Motor neuron (in vitro differentiated cells): ENCODE data around the gene UNC13A. TPM values are rescaled to one million over a fixed set of nuclear protein-coding genes. Genes with fewer than 3 reads are reported as not detected.
A peak's percentile ranks its signal among the peaks of the same experiment; 100 is the strongest.

ENCODE experiments used
- ATAC-seq, 8 experiments: fragments of 200-7000 bp; cut with Tn5 transposase; replicated peaks in 6 of 8; 2 replicates each; pipeline ENCODE4 v1.8.0; 2021; ENCODE audit warnings: mild to moderate bottlenecking in 8 of 8, moderate library complexity in 8 of 8
- H3K27ac ChIP-seq, 2 donors: fragments of 250-450 bp; sonication (Bioruptor Pico); 2 replicates each; pipeline ENCODE4 v1.9.0; 2021; ENCODE audit warnings: antibody characterized with exemption in 2 of 2, mild to moderate bottlenecking in 2 of 2, moderate library complexity in 1 of 2
- H3K4me1 ChIP-seq, 2 donors: fragments of 250-450 bp; sonication (Bioruptor Pico); replicated peaks in 1 of 2; 2 replicates each; pipeline ENCODE4 v1.6.1; 2021; ENCODE audit warnings: antibody characterized with exemption in 2 of 2, mild to moderate bottlenecking in 2 of 2, moderate library complexity in 1 of 2
- H3K4me3 ChIP-seq, 5 donors: fragments of 250-450 bp; sonication (Bioruptor Pico); 2 replicates each; pipeline ENCODE4 v1.9.0; 2021; ENCODE audit warnings: antibody characterized with exemption in 5 of 5, mild to moderate bottlenecking in 5 of 5, moderate library complexity in 4 of 5
- WGBS, 10 experiments: fragments of 450-650 bp; shearing (Covaris generic); methylation state at CpG; one replicate each; pipeline ENCODE4 v1.0.0; 2022; 5-methylcytosine and 5-hydroxymethylcytosine counted together
- in situ Hi-C, 9 experiments: fragments of 400-800 bp; cut with MboI; loops; one replicate each; pipeline ENCODE4 v1.15.0; 2021; ENCODE audit warnings: low sequenced_read_pairs in 9 of 9, low pct_unique_long_range_greater_than_20kb in 2 of 9; ENCODE audit not compliant: unreplicated experiment in 9 of 9
- total RNA-seq, 8 experiments: library from RNA; unstranded; fragments of 300-600 nt; gene quantifications; 2 replicates each; pipeline versions ENCODE4 v1.2.3 to v1.2.4, GENCODE V29; 2022

UNC13A gene
- total RNA-seq, 8 experiments from 2014 or later = 1.4 to 27.6 (median 18.3) TPM

DNA sequence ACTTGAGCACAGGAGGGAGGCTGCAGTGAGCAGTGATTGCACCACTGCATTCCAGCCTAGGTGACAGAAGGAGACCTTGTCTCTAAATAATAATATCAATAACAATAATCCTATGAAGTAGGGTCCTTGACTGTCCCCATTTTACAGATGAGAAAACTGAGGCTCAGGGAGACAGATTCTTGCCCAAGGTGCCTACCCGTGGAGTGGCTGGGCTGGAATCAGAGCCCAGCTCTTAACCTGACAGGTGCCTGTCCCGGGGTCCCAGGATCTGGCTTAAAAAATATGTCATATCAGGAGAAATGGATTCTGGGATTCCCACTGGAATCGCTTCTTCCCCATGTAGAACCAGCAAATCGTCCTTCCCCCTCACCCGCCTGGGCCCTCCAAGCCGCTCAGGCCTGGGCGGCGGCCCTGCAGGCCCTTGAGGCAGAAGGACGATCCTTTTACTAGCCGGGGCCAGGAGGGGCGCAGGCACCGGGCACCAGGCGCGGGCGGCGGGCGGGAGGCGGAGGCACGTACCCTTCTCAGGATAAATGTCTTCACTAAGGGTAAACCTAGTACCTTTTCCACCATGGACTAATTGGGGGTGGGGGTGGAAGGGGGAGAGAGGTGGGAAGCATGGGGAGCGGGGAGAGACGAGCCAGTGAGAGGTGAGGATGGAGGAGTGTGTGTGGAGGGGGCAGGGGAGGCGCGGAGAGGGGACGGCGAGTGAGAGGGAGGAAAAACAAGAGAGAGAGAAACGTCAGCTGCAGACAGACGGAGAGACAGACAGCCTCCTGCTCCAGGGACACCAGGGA is 72.1 kb downstream of the UNC13A start:
- Histone ChIP-seq H3K4me3 (no peak overlapping the region), H3K4me1 (no peaks in the 10 kb centered on the region), H3K27ac (no peak overlapping the region)
- in situ Hi-C loops = no loop called here
- peak in 5 of 8 experiments; percentile 5 to 70 (median 27) for ATAC-seq
- 10 to 60% (median 35%) methylated on average over 2 of the region's 27 CpGs; no CpG with 5 or more reads in 6 of the 10 experiments for WGBS, 10 experiments

DNA sequence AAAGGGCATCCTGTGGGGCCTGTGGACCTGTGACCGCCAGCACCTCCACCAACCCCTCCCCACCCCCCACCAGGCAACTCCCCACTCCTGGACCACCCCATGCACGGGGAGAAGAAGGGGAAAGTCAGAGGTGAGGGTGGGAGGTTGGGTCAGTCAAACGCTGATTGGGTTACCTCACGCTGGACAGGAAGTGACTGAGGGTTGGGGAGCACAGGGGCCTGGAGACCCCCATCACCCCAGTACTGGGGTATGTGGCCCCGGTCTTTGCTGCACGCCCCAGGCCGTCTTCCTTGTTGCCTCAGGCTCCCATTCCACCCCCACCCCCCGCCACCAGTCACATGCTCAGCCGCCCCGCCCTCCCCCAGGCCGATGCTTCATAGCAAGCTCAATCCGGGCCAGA is 73.7 kb downstream of the UNC13A start:
- H3K4me3 ChIP-seq = no peak overlapping the region
- in situ Hi-C loops = no loop called here
- WGBS, 10 experiments = 92% methylated on average over 2 of the region's 12 CpGs; no CpG with 5 or more reads in 9 of the 10 experiments
- ATAC-seq = no peak
- H3K27ac ChIP-seq = no peak overlapping the region
- H3K4me1 ChIP-seq = no peaks in the 10 kb centered on the region

GRCh38 chr19:17611462-17612244 is 76.5 kb downstream of the UNC13A start:
- WGBS, 10 experiments = 28 to 100% (median 75%) methylated on average over 1 to 4 of the region's 7 CpGs; no CpG with 5 or more reads in 1 of the 10 experiments
- Histone ChIP-seq H3K4me3 (no peak overlapping the region), H3K27ac (no peak overlapping the region), H3K4me1 (no peaks in the 10 kb centered on the region)
- no peak for ATAC-seq
- in situ Hi-C loops = no loop called here

DNA sequence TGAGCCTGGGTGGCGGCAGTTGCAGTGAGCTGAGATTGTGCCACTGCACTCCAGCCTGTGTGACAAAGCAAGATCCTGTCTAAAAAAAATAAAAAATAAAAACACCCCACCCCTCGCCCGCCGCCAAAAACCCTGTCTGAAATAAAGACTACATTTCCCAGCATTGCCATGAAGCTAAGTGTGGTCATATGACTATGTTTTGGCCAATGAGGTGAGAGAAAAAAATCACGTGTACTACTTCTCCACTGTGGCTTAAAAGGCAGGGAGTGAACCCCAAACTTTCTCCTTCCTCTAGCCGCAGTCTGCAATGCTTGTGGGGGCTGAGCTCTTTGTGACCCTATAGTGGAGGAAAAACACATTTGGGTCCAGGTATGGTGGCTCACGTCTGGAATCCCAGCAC is 77.8 kb downstream of the UNC13A start:
- Histone ChIP-seq H3K4me1 (peaks cover 2 to 3% of the 10 kb centered on the region in 2 donors), H3K27ac (no peak overlapping the region), H3K4me3 (no peak overlapping the region)
- 0 to 75% (median 68%) methylated on average over 1 to 6 of the region's 7 CpGs; no CpG with 5 or more reads in 5 of the 10 experiments for WGBS, 10 experiments
- ATAC-seq = no peak
- in situ Hi-C loops = no loop called here

GRCh38 chr19:17607936-17608335 is 80.2 kb downstream of the UNC13A start:
- in situ Hi-C loops = no loop called here
- H3K27ac ChIP-seq = no peak overlapping the region
- no peak for ATAC-seq
- WGBS, 10 experiments = 80 to 100% (median 96%) methylated on average over 2 to 9 of the region's 9 CpGs; no CpG with 5 or more reads in 1 of the 10 experiments
- no peak overlapping the region for H3K4me3 ChIP-seq
- H3K4me1 ChIP-seq = peaks cover 2 to 3% of the 10 kb centered on the region in 2 donors

DNA sequence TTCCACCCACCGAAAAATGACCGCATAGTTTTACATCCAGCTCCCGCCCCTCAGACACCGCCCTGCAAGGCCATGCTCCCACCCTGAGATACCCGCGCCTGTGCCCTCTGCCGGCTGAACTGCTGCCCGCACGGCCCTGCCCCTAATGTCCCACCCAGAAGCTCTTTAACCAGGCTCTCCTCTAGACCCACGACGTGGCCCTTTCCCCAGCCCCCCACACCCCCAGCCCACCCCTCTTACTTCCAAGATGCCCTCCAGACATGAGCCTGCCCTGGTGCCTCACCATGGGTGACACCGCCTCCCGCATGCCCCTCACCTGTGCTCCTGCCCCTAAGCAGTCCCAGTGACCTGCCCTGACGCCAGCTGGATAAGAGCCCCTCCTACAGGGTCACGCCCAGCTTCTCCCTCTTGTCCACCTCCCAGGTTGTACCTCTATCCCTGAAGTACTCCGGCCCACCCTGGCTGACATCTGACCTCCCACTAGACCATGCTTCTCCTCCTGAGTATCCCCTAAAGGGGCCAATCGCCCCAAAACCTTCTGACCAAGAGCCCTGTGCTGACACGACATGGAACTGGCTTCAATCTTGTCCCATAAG is 81.5 kb downstream of the UNC13A start:
- in situ Hi-C loops = no loop called here
- peak overlapping the region in 4 of 5 donors; percentile 16 to 26 (median 19) for H3K4me3 ChIP-seq
- 37 to 100% (median 69%) methylated on average over 1 to 2 of the region's 18 CpGs; no CpG with 5 or more reads in 4 of the 10 experiments for WGBS, 10 experiments
- H3K27ac ChIP-seq = peak overlapping the region; percentile 67 to 79
- ATAC-seq = peak in 4 of 8 experiments; percentile 54 to 71 (median 59)
- peaks cover 3% of the 10 kb centered on the region in 2 donors for H3K4me1 ChIP-seq

DNA sequence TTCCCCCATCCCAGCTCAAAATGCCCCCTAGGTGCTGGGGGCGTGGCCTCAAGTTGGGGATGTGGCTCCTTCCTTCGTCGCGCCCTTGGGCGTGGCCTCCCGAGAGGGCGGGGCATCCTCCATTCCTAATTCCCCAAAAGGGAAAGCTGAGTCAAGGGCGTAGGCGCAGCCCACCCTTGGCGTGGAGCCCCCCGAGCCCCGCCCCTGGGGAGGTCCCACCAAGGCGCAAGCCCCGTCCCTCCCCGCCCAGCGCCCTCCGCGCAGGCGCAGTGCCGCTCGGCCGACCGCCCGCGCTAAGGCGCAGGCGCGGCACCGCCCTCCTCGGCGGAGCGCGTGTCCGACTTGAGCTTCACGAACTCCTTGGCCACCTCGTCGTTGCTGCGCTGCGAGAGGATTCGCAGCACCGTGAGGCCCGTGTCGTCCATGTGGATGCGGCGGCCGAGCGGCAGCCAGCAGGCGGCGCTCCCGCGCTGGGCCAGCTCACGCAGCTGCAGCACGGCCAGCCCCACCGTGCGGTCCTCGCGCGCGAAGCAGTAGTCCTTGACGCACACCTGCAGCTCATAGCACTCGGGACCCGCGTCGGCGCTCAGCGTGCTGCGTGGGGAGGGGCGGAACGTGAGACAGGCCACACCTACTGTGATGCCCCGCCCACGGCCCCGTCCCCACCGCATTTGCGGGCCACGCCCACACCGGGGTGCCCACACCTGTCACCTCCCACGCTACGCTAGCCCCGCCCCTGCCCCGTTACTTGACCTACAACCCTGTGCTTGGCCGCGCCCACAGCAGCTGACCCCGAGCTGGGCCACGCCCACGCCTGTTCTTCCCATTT is 82.2 kb downstream of the UNC13A start:
- WGBS, 10 experiments = 0% methylated on average over 5 to 10 of the region's 85 CpGs; no CpG with 5 or more reads in 8 of the 10 experiments
- peaks cover 3 to 6% of the 10 kb centered on the region in 2 donors for H3K4me1 ChIP-seq
- ATAC-seq = peak; percentile 80 to 93 (median 90)
- in situ Hi-C loops = no loop called here
- H3K27ac ChIP-seq = peak overlapping the region; percentile 67 to 79
- H3K4me3 ChIP-seq = peak overlapping the region; percentile 8 to 26 (median 17)

GRCh38 chr19:17605117-17605516 is 83.0 kb downstream of the UNC13A start:
- Histone ChIP-seq H3K4me3 (no peak overlapping the region), H3K27ac (peak overlapping the region; percentile 67 to 79), H3K4me1 (peaks cover 3 to 6% of the 10 kb centered on the region in 2 donors)
- in situ Hi-C loops = no loop called here
- ATAC-seq = no peak
- 80 to 100% (median 100%) methylated on average over 1 to 2 of the region's 8 CpGs; no CpG with 5 or more reads in 7 of the 10 experiments for WGBS, 10 experiments

GRCh38 chr19:17604372-17605025 is 83.7 kb downstream of the UNC13A start:
- WGBS, 10 experiments = 0 to 91% (median 66%) methylated on average over 1 to 5 of the region's 8 CpGs; no CpG with 5 or more reads in 2 of the 10 experiments
- in situ Hi-C loops = no loop called here
- H3K27ac ChIP-seq = no peak overlapping the region

GRCh38 chr19:17602872-17603510 is 85.2 kb downstream of the UNC13A start:
- ATAC-seq = no peak
- 40 to 100% (median 69%) methylated on average over 1 to 6 of the region's 7 CpGs; no CpG with 5 or more reads in 2 of the 10 experiments for WGBS, 10 experiments
- Histone ChIP-seq H3K27ac (no peak overlapping the region), H3K4me1 (peaks cover 3 to 9% of the 10 kb centered on the region in 2 donors), H3K4me3 (no peak overlapping the region)
- in situ Hi-C loops = no loop called here

More at GRCh38 chr19:17604372-17605025, 83.7 kb downstream of the UNC13A start:
- H3K4me3 ChIP-seq = no peak overlapping the region
- H3K4me1 ChIP-seq = peaks cover 3 to 6% of the 10 kb centered on the region in 2 donors
- ATAC-seq = no peak

- Histone ChIP-seq H3K4me3 (no peak overlapping the region), H3K4me1 (peaks cover 10 to 17% of the 10 kb centered on the region in 2 donors), H3K27ac (no peak overlapping the region)
- no peak for ATAC-seq
- 17 to 93% (median 71%) methylated on average over 1 to 5 of the region's 8 CpGs; no CpG with 5 or more reads in 2 of the 10 experiments for WGBS, 10 experiments
- in situ Hi-C loops = no loop called here
Measured at GRCh38 chr19:17602217-17602616, 85.9 kb downstream of the UNC13A start.
